K562 (cell line): ENCODE results near the gene RNF141. TPM values are rescaled to one million over a fixed set of nuclear protein-coding genes. Genes with fewer than 3 reads are reported as not detected.

ENCODE experiments used
- ATAC-seq: fragments of 200-7000 bp; cut with Tn5 transposase; 3 replicates; pipeline ENCODE4 v1.9.1; 2020; ENCODE audit warnings: moderate library complexity
- BruUV-seq: library from RNA; stranded (reverse); fragments of 400-500 nt; replicated peaks from 2 replicates; lab custom pipeline; 2021; lab: Mats Ljungman, UMichigan
- CTCF ChIA-PET: fragments of 300-600 bp; formaldehyde crosslinking; extraction: SDS; loops from one replicate; lab custom pipeline; 2021; ENCODE audit warnings: low intra/inter-chr PET ratio; lab: Yijun Ruan, JAX
- POLR2A ChIA-PET: fragments of 300-600, 350-650 bp; sonication (Branson Sonifier 250); formaldehyde crosslinking; extraction: SDS; loops from one replicate; lab custom pipeline; 2021; ENCODE audit warnings: antibody characterized with exemption, inconsistent platforms; lab: Yijun Ruan, JAX
- DNase-seq, 4 experiments: peaks; one replicate each; pipeline versions ENCODE4 v3.0.0 to v3.0.0-alpha.2; 2011 to 2018; ENCODE audit warnings: low spot score in 3 of 4, mixed read lengths in 3 of 4; ENCODE audit errors: extremely low read depth in 1 of 4
- FAIRE-seq: peaks from 2 replicates; lab custom pipeline; 2011; peaks lifted over from hg19 to GRCh38; lab: Jason Lieb, UNC
- H2AFZ ChIP-seq: 2 replicates; pipeline ENCODE4 v1.6.0; 2011; ENCODE audit warnings: low read depth, low read length, control low read depth, inconsistent platforms
- H3K27ac ChIP-seq: fragments of 200-600 bp; 3 replicates; pipeline ENCODE4 v1.8.0; 2011; ENCODE audit warnings: low read depth, mild to moderate bottlenecking, control low read depth, inconsistent platforms, low read length, moderate library complexity, mixed read lengths; ENCODE audit errors: extremely low read depth
- H3K27me3 ChIP-seq, 2 experiments: fragments of 300-600 bp in 1 of 2; 2 replicates in 1 of 2; 3 replicates in 1 of 2; pipeline versions ENCODE4 v1.6.0 to v1.8.0; 2011; ENCODE audit warnings: inconsistent platforms in 2 of 2, low read length in 2 of 2, mild to moderate bottlenecking in 1 of 2, mixed read lengths in 1 of 2, moderate library complexity in 1 of 2; ENCODE audit not compliant: control insufficient read depth in 2 of 2, insufficient read depth in 2 of 2
- H3K36me3 ChIP-seq: fragments of 300-600 bp; 3 replicates; pipeline ENCODE4 v1.8.0; 2011; ENCODE audit warnings: mild to moderate bottlenecking, low read length, inconsistent platforms; ENCODE audit not compliant: control insufficient read depth, insufficient read depth
- H3K4me1 ChIP-seq, 2 experiments: fragments of 200-600 bp in 1 of 2; replicated peaks in 1 of 2; 2 replicates in 1 of 2; 3 replicates in 1 of 2; pipeline versions ENCODE4 v1.5.1 to v1.8.0; 2011; ENCODE audit warnings: inconsistent platforms in 2 of 2, low read length in 2 of 2, mild to moderate bottlenecking in 1 of 2, mixed read lengths in 1 of 2, moderate library complexity in 1 of 2; ENCODE audit not compliant: control insufficient read depth in 2 of 2, insufficient read depth in 2 of 2
- H3K4me2 ChIP-seq: 2 replicates; pipeline ENCODE4 v1.6.1; 2011; ENCODE audit warnings: low read length, control low read depth, inconsistent platforms, mixed read lengths; ENCODE audit not compliant: insufficient read depth
- H3K4me3 ChIP-seq: fragments of 200-600 bp; sonication (generic), shearing (Covaris generic); 2 replicates; pipeline ENCODE4 v1.5.1; 2016; ENCODE audit warnings: control low read depth, inconsistent platforms
- H3K79me2 ChIP-seq: fragments of 200-600 bp; 3 replicates; pipeline ENCODE4 v1.8.0; 2011; ENCODE audit warnings: low read length, inconsistent platforms; ENCODE audit not compliant: control insufficient read depth, insufficient read depth
- H3K9ac ChIP-seq, 2 experiments: 2 replicates each; pipeline versions ENCODE4 v1.6.0 to v1.6.1; 2011; ENCODE audit warnings: low read depth in 2 of 2, low read length in 2 of 2, control low read depth in 1 of 2, inconsistent platforms in 1 of 2, mild to moderate bottlenecking in 1 of 2, mixed read lengths in 1 of 2; ENCODE audit not compliant: insufficient read depth in 1 of 2
- H3K9me1 ChIP-seq: one replicate; pipeline ENCODE4 v1.6.0; 2011; ENCODE audit warnings: inconsistent platforms, mild to moderate bottlenecking, low read length, moderate library complexity; ENCODE audit not compliant: control insufficient read depth, insufficient read depth
- H3K9me3 ChIP-seq: replicated peaks from 2 replicates; pipeline ENCODE4 v1.5.1; 2011; ENCODE audit warnings: low read depth, low read length, inconsistent platforms; ENCODE audit not compliant: control insufficient read depth, insufficient read depth
- H4K20me1 ChIP-seq: replicated peaks from 2 replicates; pipeline ENCODE4 v1.6.1; 2011; ENCODE audit warnings: low read length, inconsistent platforms, mixed read lengths; ENCODE audit not compliant: control insufficient read depth, insufficient read depth
- ATF3 ChIP-seq, 2 experiments: fragments of 450-650 bp in 1 of 2; sonication (generic) in 1 of 2; formaldehyde crosslinking in 1 of 2; IDR thresholded peaks in 1 of 2; conservative IDR thresholded peaks in 1 of 2; 2 replicates each; pipeline versions ENCODE4 v1.6.1 to v1.8.1; 2016 to 2023; ENCODE audit warnings: mild to moderate bottlenecking in 2 of 2, moderate library complexity in 2 of 2, inconsistent platforms in 1 of 2, missing genetic modification reagents in 1 of 2
- ELK1 ChIP-seq: sonication (generic); formaldehyde crosslinking; IDR thresholded peaks from 2 replicates; pipeline ENCODE4 v1.8.1; 2022; ENCODE audit warnings: missing genetic modification reagents
- FOSL1 ChIP-seq: fragments of 200-800 bp; sonication (Bioruptor generic); conservative IDR thresholded peaks from 2 replicates; pipeline ENCODE4 v1.6.1; 2016; ENCODE audit warnings: missing genetic modification characterization, missing compliant biosample characterization
- FOXK2 ChIP-seq, 2 experiments: fragments of 450-650 bp; IDR thresholded peaks in 1 of 2; conservative IDR thresholded peaks in 1 of 2; 2 replicates each; pipeline ENCODE4 v1.6.1; 2016; ENCODE audit warnings: low read depth in 2 of 2, mild to moderate bottlenecking in 1 of 2
- MEIS2 ChIP-seq: fragments of 450-650 bp; IDR thresholded peaks from 2 replicates; pipeline ENCODE4 v1.6.1; 2014; ENCODE audit warnings: mild to moderate bottlenecking; ENCODE audit not compliant: partially characterized antibody
- NONO ChIP-seq, 2 experiments: fragments of 200-400 bp in 1 of 2; fragments of 450-650 bp in 1 of 2; formaldehyde crosslinking in 1 of 2; IDR thresholded peaks; 2 replicates each; pipeline ENCODE4 v1.6.1; 2017; ENCODE audit warnings: low read depth in 2 of 2, mild to moderate bottlenecking in 2 of 2, moderate library complexity in 2 of 2, low read length in 1 of 2
- POLR2A ChIP-seq: fragments of 450-650 bp; conservative IDR thresholded peaks from 2 replicates; pipeline ENCODE4 v1.6.1; 2016
- SPI1 ChIP-seq: IDR thresholded peaks from 2 replicates; pipeline ENCODE4 v1.6.1; 2011; ENCODE audit warnings: low read depth, low read length, control low read depth, borderline replicate concordance
- TCFL5 ChIP-seq: fragments of 250-450 bp; sonication (Bioruptor Pico); conservative IDR thresholded peaks from 2 replicates; pipeline ENCODE4 v1.6.1; 2021; ENCODE audit warnings: mild to moderate bottlenecking, moderate library complexity, matching md5 sums
- TFE3 ChIP-seq: fragments of 450-650 bp; formaldehyde crosslinking; IDR thresholded peaks from 2 replicates; pipeline ENCODE4 v1.4.0; 2020; ENCODE audit warnings: mild to moderate bottlenecking, mixed read lengths
- ZFPM2 ChIP-seq: fragments of 250-450 bp; sonication (Bioruptor Pico); IDR thresholded peaks from 2 replicates; pipeline ENCODE4 v1.5.1; 2022; ENCODE audit warnings: mild to moderate bottlenecking
- ZKSCAN1 ChIP-seq: fragments of 150-350 bp; IDR thresholded peaks from 2 replicates; pipeline ENCODE4 v1.6.1; 2016; ENCODE audit warnings: low read depth, low read length
- ZKSCAN8 ChIP-seq: fragments of 200-800 bp; sonication (Bioruptor generic); IDR thresholded peaks from 2 replicates; pipeline ENCODE4 v1.6.1; 2016; ENCODE audit warnings: missing genetic modification characterization, missing compliant biosample characterization
- ZNF384 ChIP-seq: IDR thresholded peaks from 2 replicates; pipeline ENCODE4 v1.6.1; 2012; ENCODE audit warnings: low read depth, low read length, improper control_type of control experiment
- ZNF639 ChIP-seq, 2 experiments: fragments of 200-800 bp in 1 of 2; sonication (Bioruptor generic) in 1 of 2; sonication (generic) in 1 of 2; formaldehyde crosslinking in 1 of 2; IDR thresholded peaks in 1 of 2; conservative IDR thresholded peaks in 1 of 2; 2 replicates each; pipeline versions ENCODE4 v1.5.0 to v1.6.1; 2016 to 2020; ENCODE audit warnings: missing compliant biosample characterization in 1 of 2, missing genetic modification characterization in 1 of 2, missing genetic modification reagents in 1 of 2
- WGBS: fragments of 100-300 bp; shearing (Covaris generic); methylation state at CpG from one replicate; pipeline ENCODE4 v1.1.6; 2016; ENCODE audit warnings: low coverage, mixed read lengths; ENCODE audit not compliant: insufficient coverage; ENCODE audit errors: missing lambda C conversion rate; 5-methylcytosine and 5-hydroxymethylcytosine counted together
- in situ Hi-C: fragments of 300-500 bp; cut with MboI; formaldehyde crosslinking; loops from 4 replicates; pipeline ENCODE4 v1.15.0; 2018; ENCODE audit warnings: inconsistent platforms, mixed read lengths
- intact Hi-C: fragments of 100-400 bp; cut with micrococcal nuclease; formaldehyde crosslinking; loops from 2 replicates; pipeline ENCODE4 v1.14.2; 2022
- polyA plus RNA-seq, 8 experiments: library from polyadenylated mRNA; depleted of rRNA in 4 of 8; stranded (reverse) in 5 of 8; unstranded in 3 of 8; fragments of >200 nt; fragmentation: Nextera tagmentation in 2 of 8; fragmentation: Illumina TruSeq in 1 of 8; extraction: Ambion mirVana in 2 of 8; extraction: Trizol in 1 of 8; gene quantifications; 2 replicates each; pipeline versions ENCODE4 v1.2.1 to v1.2.3, GENCODE V29; 2011 to 2014; ENCODE audit warnings: inconsistent platforms in 1 of 8, missing spikeins in 1 of 8
- total RNA-seq, 7 experiments: library from RNA; depleted of rRNA in 6 of 7; stranded (reverse); fragments of >200 nt in 6 of 7; fragmentation: Illumina TruSeq in 2 of 7; extraction: Trizol in 2 of 7; gene quantifications; 2 replicates each; pipeline versions ENCODE4 v1.2.1 to v1.2.3, GENCODE V29; 2011 to 2021; ENCODE audit warnings: low replicate concordance in 1 of 7

The RNF141 gene
- total and polyA plus RNA-seq, 9 of the 15 experiments (the other 6 are each of a cell fraction or from before 2014, with no cell fraction given): 9.7 to 51.9 (median 18.9) TPM

GRCh38 chr11:10581481-10582019, 40.6 kb upstream of the RNF141 start (continued):
- TF ChIP-seq FOSL1 (tag) (peak; percentile 48; the same call in 1 of the 2 replicates), ATF3 (IDR thresholded peaks at IDR 0.05) (peak; percentile 38; the same call in 1 of the 2 replicates), ATF3 (CRISPR knock-in tag; conservative IDR thresholded peaks at IDR 0.05) (no peak)

- Histone ChIP-seq H3K4me2 (no peak overlapping the region), H3K4me1 (peaks cover 15 to 47% of the 10 kb centered on the region in 2 experiments), H3K27ac (no peak overlapping the region), H3K9me3 (no peaks in the 10 kb centered on the region), H3K79me2 (no peaks in the 10 kb centered on the region), H3K9me1 (no peaks in the 10 kb centered on the region), H3K9ac (no peak overlapping the region), H3K4me3 (no peak overlapping the region), H4K20me1 (no peaks in the 10 kb centered on the region), H3K36me3 (no peaks in the 10 kb centered on the region), H3K27me3 (no peaks in the 10 kb centered on the region), H2AFZ (no peak overlapping the region)
- no TSS peak for BruUV-seq
- FAIRE-seq: no peak
- CTCF ChIA-PET: no interaction called here
- in situ Hi-C loops: no loop called here
- intact Hi-C loops: no loop called here
- POLR2A ChIA-PET: interaction anchor here (0.9 to 2.0 kb wide), 4 partner anchors 8 to 12 kb away, joined by 3 to 6 read pairs (median 4); no protein-coding TSS in a partner anchor
- no peak for ATAC-seq
- 53% methylated on average over 4 of the region's 4 CpGs for WGBS
- DNase-seq: no peak
- TF ChIP-seq TCFL5 (CRISPR knock-in tag) (no peak), ELK1 (no peak), ZKSCAN8 (CRISPR knock-in tag) (no peak), ZKSCAN1 (no peak), POLR2A (no peak), NONO (IDR thresholded peaks at IDR 0.05; ENCODE audit: low read depth in 2 of 2, low read length in 1 of 2) (no peak), SPI1 (no peak), ZFPM2 (no peak), FOXK2 (conservative IDR thresholded peaks at IDR 0.05 in 1 of 2, IDR thresholded peaks at IDR 0.05 in 1 of 2; ENCODE audit: low read depth in 2 of 2) (no peak), ZNF384 (no peak), TFE3 (CRISPR knock-in tag) (no peak), ZNF639 (CRISPR knock-in tag; conservative IDR thresholded peaks at IDR 0.05 in 1 of 2, IDR thresholded peaks at IDR 0.05 in 1 of 2) (no peak), MEIS2 (no peak)
These were observed 39.6 kb upstream of the RNF141 start for GRCh38 chr11:10580623-10581022.
